ENCODE data around the gene HTR4.

- no peak for TF ChIP-seq CTCF (IDR thresholded peaks at IDR 0.05)
- no peak for TF ChIP-seq RAD21 (conservative IDR thresholded peaks at IDR 0.05 in 1 of 2, IDR thresholded peaks at IDR 0.05 in 1 of 2)
- TF ChIP-seq HOXA7 (CRISPR knock-in tag; IDR thresholded peaks at IDR 0.05) = no peak
- TF ChIP-seq MYC (IDR thresholded peaks at IDR 0.05; ENCODE audit: borderline replicate concordance, low read length) = no peak
- TF ChIP-seq HES2 (IDR thresholded peaks at IDR 0.05) = no peak
- no peak for TF ChIP-seq CHD2 (IDR thresholded peaks at IDR 0.05; ENCODE audit: low read length, partially characterized antibody)
- no peak for TF ChIP-seq ZFP36 (IDR thresholded peaks at IDR 0.05; ENCODE audit: borderline replicate concordance, partially characterized antibody)
These were observed 12.6 kb downstream of the HTR4 start for GRCh38 chr5:148641735-148642134.
